OCI-LY7 (cell line): Measurements from ENCODE around the gene FST.

ENCODE experiments used
- CTCF ChIP-seq: fragments of 200-600 bp; sonication (generic); conservative IDR thresholded peaks from 2 replicates; pipeline ENCODE4 v1.5.1; 2014; ENCODE audit warnings: mild to moderate bottlenecking, antibody characterized with exemption, low read length, moderate library complexity, mixed read lengths
- EZH2phosphoT487 ChIP-seq: fragments of 200-600 bp; sonication (generic); IDR thresholded peaks from 2 replicates; pipeline ENCODE4 v1.6.1; 2018; ENCODE audit warnings: low read depth, borderline replicate concordance, mild to moderate bottlenecking, mixed run types, antibody characterized with exemption, low read length, moderate library complexity, mixed read lengths

GRCh38 chr5:53479045-53479589 is 1.3 kb upstream of the FST start:
- TF ChIP-seq CTCF (no peak), EZH2phosphoT487 (no peak; the same call in 1 of the 2 replicates)
